ENCODE measurements around the gene ACACA. TPM values are rescaled to one million over a fixed set of nuclear protein-coding genes. Genes with fewer than 3 reads are reported as not detected.

ACACA gene
- total and polyA plus RNA-seq, 2 donors (not counting 3 experiments of a cell fraction or from before 2014, with no cell fraction given), result 55.3 to 124 TPM

DNA sequence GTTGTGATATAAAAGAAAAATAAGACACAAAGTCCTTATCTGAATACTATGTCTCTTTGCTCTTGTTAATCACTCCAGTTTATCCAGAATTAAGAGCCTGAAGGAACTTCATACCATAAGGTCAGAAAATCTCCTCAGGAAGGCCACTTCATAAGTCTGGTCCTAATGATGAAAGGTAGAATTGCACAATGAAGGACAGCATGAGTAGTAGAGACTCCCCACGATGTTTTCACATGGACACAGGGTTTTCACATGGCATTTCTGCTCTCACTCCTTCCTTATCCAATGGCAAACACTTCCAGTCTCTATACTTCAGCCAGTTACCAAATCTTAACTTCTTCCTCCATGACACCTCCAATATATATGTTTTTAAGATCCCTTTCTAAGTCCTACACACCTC lies 41.0 kb downstream of the ACACA start:
- H3K9me3 ChIP-seq (replicated peaks; ENCODE audit: control insufficient read depth, insufficient read depth, low read length), result no peaks in the 10 kb centered on the region
- H3K4me3 ChIP-seq (replicated peaks in 1 of 3; ENCODE audit: insufficient read depth in 1 of 3, low read depth in 1 of 3, low read length in 3 of 3), result no peak overlapping the region
- CTCF ChIA-PET, result interaction anchor here (1.0 to 2.2 kb wide), 2 partner anchors 8 to 126 kb away, joined by 3 to 16 read pairs; no protein-coding TSS in a partner anchor
- intact Hi-C loops (cut with micrococcal nuclease), result no loop called here
- H3K79me2 ChIP-seq (ENCODE audit: control insufficient read depth, insufficient read depth, low read length), result no peaks in the 10 kb centered on the region
- dilution Hi-C loops (cut with MboI; ENCODE audit: extremely low pct_ligation_motif_present, low sequenced_read_pairs), result no loop called here
- no peak for FAIRE-seq
- H3K4me1 ChIP-seq (ENCODE audit: control insufficient read depth, extremely low read depth, insufficient read depth, low read length), result peaks cover 2% of the 10 kb centered on the region
- H3K9me1 ChIP-seq (replicated peaks; ENCODE audit: control insufficient read depth, extremely low read depth, insufficient read depth, low read length), result no peaks in the 10 kb centered on the region
- TF ChIP-seq, protein P1, sequence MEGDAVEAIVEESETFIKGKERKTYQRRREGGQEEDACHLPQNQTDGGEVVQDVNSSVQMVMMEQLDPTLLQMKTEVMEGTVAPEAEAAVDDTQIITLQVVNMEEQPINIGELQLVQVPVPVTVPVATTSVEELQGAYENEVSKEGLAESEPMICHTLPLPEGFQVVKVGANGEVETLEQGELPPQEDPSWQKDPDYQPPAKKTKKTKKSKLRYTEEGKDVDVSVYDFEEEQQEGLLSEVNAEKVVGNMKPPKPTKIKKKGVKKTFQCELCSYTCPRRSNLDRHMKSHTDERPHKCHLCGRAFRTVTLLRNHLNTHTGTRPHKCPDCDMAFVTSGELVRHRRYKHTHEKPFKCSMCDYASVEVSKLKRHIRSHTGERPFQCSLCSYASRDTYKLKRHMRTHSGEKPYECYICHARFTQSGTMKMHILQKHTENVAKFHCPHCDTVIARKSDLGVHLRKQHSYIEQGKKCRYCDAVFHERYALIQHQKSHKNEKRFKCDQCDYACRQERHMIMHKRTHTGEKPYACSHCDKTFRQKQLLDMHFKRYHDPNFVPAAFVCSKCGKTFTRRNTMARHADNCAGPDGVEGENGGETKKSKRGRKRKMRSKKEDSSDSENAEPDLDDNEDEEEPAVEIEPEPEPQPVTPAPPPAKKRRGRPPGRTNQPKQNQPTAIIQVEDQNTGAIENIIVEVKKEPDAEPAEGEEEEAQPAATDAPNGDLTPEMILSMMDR (IDR thresholded peaks at IDR 0.05; ENCODE audit: extremely low read depth in 1 of 2, insufficient read depth in 1 of 2, low read depth in 1 of 2, low read length in 2 of 2), result no peak
- TF ChIP-seq FOS (IDR thresholded peaks at IDR 0.05; ENCODE audit: borderline replicate concordance, insufficient read depth, low read length) (no peak), EZH2 (IDR thresholded peaks at IDR 0.05; ENCODE audit: borderline replicate concordance, low read depth, low read length, severe bottlenecking) (no peak), POLR2AphosphoS5 (IDR thresholded peaks at IDR 0.05; ENCODE audit: insufficient read depth, low read depth, low read length) (no peak), MYC (IDR thresholded peaks at IDR 0.05; ENCODE audit: low read depth, low read length) (no peak), GATA2 (IDR thresholded peaks at IDR 0.05; ENCODE audit: insufficient read depth, insufficient read length, low read depth, low read length) (no peak), POLR2A (IDR thresholded peaks at IDR 0.05; ENCODE audit: low read depth, low read length) (no peak), JUN (IDR thresholded peaks at IDR 0.05; ENCODE audit: borderline replicate concordance, insufficient read depth, insufficient read length, low read depth) (no peak)
- TF ChIP-seq, protein P2, sequence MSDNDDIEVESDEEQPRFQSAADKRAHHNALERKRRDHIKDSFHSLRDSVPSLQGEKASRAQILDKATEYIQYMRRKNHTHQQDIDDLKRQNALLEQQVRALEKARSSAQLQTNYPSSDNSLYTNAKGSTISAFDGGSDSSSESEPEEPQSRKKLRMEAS (IDR thresholded peaks at IDR 0.05; ENCODE audit: insufficient read depth, insufficient read length), result no peak
- POLR2A ChIA-PET, result no interaction called here
- H3K27me3 ChIP-seq (ENCODE audit: control insufficient read depth in 2 of 2, insufficient read depth in 2 of 2, low read length in 2 of 2), result no peaks in the 10 kb centered on the region
- H3K9ac ChIP-seq (replicated peaks; ENCODE audit: extremely low read depth, insufficient read depth, low read length), result no peak overlapping the region
- no peak overlapping the region for H3K27ac ChIP-seq (ENCODE audit: insufficient read depth, low read depth, low read length)
- DNase-seq (ENCODE audit: low read depth, low spot score), result no peak
- BruUV-seq (replicated peaks), result no TSS peak
- no peak overlapping the region for H2AFZ ChIP-seq (ENCODE audit: low read depth, low read length)
- no peaks in the 10 kb centered on the region for H4K20me1 ChIP-seq (replicated peaks; ENCODE audit: control insufficient read depth, extremely low read depth, insufficient read depth, low read length)
- no peak overlapping the region for H3K4me2 ChIP-seq (ENCODE audit: insufficient read depth, low read length)
- no peaks in the 10 kb centered on the region for H3K36me3 ChIP-seq (ENCODE audit: control insufficient read depth in 2 of 2, extremely low read depth in 1 of 2, insufficient read depth in 2 of 2, low read length in 2 of 2)

All from endothelial cell of umbilical vein (primary cell).